Neural cell (in vitro differentiated cells): ENCODE measurements around the gene NRG3.

Source experiments
- EZH2 ChIP-seq: fragments of 200-600, 300-800 bp; shearing (Covaris generic), sonication (generic); IDR thresholded peaks from 2 replicates; pipeline ENCODE4 v1.6.1; 2014; ENCODE audit warnings: antibody characterized with exemption, low read length, borderline replicate concordance, mild to moderate bottlenecking; ENCODE audit not compliant: insufficient read depth, poor library complexity, severe bottlenecking
- TAF1 ChIP-seq: IDR thresholded peaks from 2 replicates; pipeline ENCODE4 v1.6.1; 2012; ENCODE audit warnings: low read depth
- TF ChIP-seq, protein P1 (sequence below): fragments of 450-650 bp; IDR thresholded peaks from 2 replicates; pipeline ENCODE4 v1.5.1; 2014; ENCODE audit warnings: antibody characterized with exemption, mild to moderate bottlenecking, moderate library complexity; ENCODE audit not compliant: poor library complexity, severe bottlenecking

- TF ChIP-seq, protein P1, sequence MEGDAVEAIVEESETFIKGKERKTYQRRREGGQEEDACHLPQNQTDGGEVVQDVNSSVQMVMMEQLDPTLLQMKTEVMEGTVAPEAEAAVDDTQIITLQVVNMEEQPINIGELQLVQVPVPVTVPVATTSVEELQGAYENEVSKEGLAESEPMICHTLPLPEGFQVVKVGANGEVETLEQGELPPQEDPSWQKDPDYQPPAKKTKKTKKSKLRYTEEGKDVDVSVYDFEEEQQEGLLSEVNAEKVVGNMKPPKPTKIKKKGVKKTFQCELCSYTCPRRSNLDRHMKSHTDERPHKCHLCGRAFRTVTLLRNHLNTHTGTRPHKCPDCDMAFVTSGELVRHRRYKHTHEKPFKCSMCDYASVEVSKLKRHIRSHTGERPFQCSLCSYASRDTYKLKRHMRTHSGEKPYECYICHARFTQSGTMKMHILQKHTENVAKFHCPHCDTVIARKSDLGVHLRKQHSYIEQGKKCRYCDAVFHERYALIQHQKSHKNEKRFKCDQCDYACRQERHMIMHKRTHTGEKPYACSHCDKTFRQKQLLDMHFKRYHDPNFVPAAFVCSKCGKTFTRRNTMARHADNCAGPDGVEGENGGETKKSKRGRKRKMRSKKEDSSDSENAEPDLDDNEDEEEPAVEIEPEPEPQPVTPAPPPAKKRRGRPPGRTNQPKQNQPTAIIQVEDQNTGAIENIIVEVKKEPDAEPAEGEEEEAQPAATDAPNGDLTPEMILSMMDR = no peak
- no peak for TF ChIP-seq EZH2
- no peak for TF ChIP-seq TAF1
Observed at GRCh38 chr10:82821043-82821442, 946.0 kb downstream of the NRG3 start.
